Activated naive CD4-positive, alpha-beta T cell treated with anti-CD3 and anti-CD28 coated beads, Interleukin-2, amount 10 ng/mL, durations not matched to agents 7 days and 5 days (primary cell): ENCODE measurements around the gene TBC1D13.
"Not testable (repeated sequence)": the region's sequence is repeated elsewhere in the genome, so short reads cannot be mapped to it uniquely, and the experiment has no call there.

ENCODE experiments used
- CTCF ChIA-PET: fragments of 350-600 bp; sonication (Branson Sonifier 250); formaldehyde crosslinking; loops from one replicate; lab custom pipeline; 2021; ENCODE audit warnings: antibody characterized with exemption; lab: Charles Lee
- DNase-seq: peaks from one replicate; pipeline ENCODE4 v3.0.0-alpha.2; 2020
- H3K27ac Mint-ChIP-seq: one replicate; pipeline ENCODE4 v1.8.0; 2021; ENCODE audit warnings: mild to moderate bottlenecking, moderate library complexity, mixed read lengths
- H3K27me3 Mint-ChIP-seq: one replicate; pipeline ENCODE4 v1.8.0; 2021; ENCODE audit warnings: mild to moderate bottlenecking, mixed read lengths
- H3K36me3 Mint-ChIP-seq: one replicate; pipeline ENCODE4 v1.8.0; 2021; ENCODE audit warnings: mixed read lengths
- H3K4me1 Mint-ChIP-seq: one replicate; pipeline ENCODE4 v1.8.0; 2021; ENCODE audit warnings: mixed read lengths
- H3K4me3 Mint-ChIP-seq: one replicate; pipeline ENCODE4 v1.8.0; 2021; ENCODE audit warnings: mild to moderate bottlenecking, moderate library complexity, mixed read lengths
- H3K9me3 Mint-ChIP-seq: one replicate; pipeline ENCODE4 v1.8.0; 2021; ENCODE audit warnings: mixed read lengths

Gene TBC1D13

DNA sequence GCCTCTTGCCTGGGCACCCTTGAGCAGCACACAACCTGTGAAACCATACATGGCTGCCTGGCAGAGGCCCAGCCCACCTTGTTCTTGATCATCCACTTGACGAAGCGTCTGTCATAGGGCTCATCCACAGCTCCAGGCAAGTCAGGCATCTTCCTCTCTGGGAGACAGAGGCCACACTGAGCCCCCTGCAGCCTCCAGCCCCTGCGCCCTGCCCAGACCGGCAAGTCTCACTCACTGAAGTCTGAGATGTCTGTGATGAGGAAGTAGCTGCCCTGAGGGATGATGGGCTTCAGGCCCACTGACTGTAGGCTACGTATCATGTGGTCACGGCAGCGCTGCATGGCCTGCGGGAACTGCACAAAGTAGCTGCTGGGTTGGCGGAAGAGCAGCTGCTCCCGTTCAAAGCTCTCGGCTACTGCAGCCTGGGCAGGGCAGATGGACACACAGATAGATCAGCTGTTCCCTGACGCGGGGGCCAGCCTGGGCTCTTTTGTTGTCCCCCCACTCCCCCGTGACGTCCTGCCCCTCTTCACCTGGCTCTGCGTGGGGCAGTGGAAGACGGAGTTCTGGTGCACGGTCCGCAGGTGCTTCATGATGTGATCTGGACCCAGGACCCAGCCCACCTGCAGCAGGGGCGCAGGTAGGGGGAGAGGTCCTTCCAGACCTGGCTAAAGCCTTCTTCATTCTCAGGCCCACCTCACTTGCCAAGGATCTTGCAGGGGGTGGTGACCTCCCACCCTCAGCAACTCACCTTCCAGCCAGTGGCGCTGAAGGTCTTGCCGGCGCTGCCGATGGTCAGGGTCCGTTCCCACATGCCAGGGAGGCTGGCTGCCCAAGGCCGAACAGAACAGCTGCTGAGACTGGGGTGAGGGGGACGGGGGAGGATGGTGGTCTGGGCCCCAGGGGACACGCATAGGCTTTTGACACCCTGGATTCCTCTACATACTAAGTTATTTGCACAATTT is 48.5 kb downstream of the TBC1D13 start:
- CTCF ChIA-PET, result interaction anchor here (0.7 kb wide), 1 partner anchor 44 kb away, joined by 3 read pairs; no protein-coding TSS in a partner anchor
- DNase-seq, result peak; percentile 17
- H3K4me1 Mint-ChIP-seq, result no peaks in the 10 kb centered on the region

DNA sequence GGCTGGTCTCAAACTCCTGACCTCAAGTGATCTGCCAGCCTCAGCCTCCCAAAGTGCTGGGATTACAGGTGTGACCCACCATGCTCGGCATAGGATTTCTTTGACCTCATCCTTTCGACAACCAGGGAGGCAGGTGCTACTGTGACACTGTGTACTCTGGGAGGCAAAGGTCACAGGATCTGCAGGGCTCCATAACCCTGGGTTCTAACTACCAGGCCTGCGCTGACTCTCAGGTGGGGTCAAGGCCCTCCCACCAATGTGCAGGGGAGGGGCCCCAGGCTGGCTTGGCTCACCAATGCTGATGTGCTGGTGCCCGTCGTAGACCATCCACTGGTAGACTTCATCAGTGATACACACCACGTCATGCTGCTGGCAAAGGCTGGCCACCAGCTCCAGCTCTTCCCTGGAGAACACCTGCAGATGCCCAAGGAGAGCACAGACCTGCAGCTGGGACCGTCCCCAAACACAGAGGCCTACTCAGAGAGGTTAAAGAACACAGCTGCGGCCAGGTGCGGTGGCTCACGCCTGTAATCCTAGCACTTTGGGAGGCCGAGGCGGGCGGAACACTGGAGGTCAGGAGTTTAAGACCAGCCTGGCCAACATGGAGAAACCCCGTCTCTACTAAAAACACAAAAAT is 49.6 kb downstream of the TBC1D13 start:
- Mint-ChIP-seq H3K27ac (no peak overlapping the region), H3K4me1 (no peaks in the 10 kb centered on the region), H3K4me3 (no peak overlapping the region), H3K27me3 (no peaks in the 10 kb centered on the region), H3K36me3 (peaks cover 21% of the 10 kb centered on the region), H3K9me3 (no peaks in the 10 kb centered on the region)
- DNase-seq, result peak; percentile 12
- CTCF ChIA-PET, result no interaction called here

More for the DNA sequence above, 48.5 kb downstream of the TBC1D13 start:
- no peaks in the 10 kb centered on the region for H3K27me3 Mint-ChIP-seq
- peaks cover 21% of the 10 kb centered on the region for H3K36me3 Mint-ChIP-seq
- H3K27ac Mint-ChIP-seq, result no peak overlapping the region
- no peaks in the 10 kb centered on the region for H3K9me3 Mint-ChIP-seq
- H3K4me3 Mint-ChIP-seq, result no peak overlapping the region

DNA sequence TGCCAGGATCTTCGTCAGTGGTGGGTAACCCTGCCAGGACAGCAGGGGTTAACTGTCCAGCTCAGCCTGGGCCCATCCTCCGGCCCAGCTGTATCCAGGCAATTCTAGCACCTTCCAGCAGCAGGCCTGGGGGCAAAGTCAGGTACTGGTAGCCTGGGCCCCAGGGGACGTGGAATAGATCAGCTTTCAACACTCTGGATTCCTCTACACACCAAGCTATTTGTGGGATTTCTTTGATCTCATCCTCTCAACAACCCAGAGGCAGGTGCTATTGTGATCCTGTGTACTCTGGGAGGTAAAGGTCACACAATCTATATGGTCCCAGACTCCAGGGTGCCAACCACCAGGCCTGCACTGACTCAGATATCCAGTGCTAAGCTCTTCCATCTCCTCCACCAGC is 51.3 kb downstream of the TBC1D13 start:
- H3K4me3 Mint-ChIP-seq, result no peak overlapping the region
- CTCF ChIA-PET, result interaction anchor here (1.2 kb wide), 1 partner anchor 9 kb away, joined by 3 read pairs; the partner anchor contains the start of gene SPOUT1
- H3K9me3 Mint-ChIP-seq, result no peaks in the 10 kb centered on the region
- no peaks in the 10 kb centered on the region for H3K27me3 Mint-ChIP-seq
- DNase-seq, result no peak
- no peaks in the 10 kb centered on the region for H3K4me1 Mint-ChIP-seq
- peaks cover 18% of the 10 kb centered on the region for H3K36me3 Mint-ChIP-seq
- H3K27ac Mint-ChIP-seq, result no peak overlapping the region

DNA sequence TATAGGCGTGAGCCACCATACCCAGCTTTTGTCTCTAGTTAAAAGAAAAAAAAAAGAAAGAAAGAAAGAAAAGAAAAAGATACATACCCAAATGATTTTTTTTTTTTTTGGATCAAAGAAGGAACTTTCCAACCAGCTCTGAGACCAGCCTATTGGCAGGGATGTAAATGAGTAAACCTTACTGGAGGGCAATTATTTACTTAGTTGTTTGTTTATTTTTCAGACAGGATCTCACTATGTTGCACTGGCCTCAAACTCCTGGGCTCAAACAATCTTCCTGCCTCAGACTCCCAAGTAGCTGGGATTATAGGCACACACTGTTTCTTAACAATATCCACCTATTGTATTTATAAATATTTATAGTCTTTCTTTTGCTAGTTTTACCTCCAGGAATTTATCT is 53.5 kb downstream of the TBC1D13 start:
- H3K9me3 Mint-ChIP-seq, result no peaks in the 10 kb centered on the region
- CTCF ChIA-PET, result no interaction called here
- H3K36me3 Mint-ChIP-seq, result peaks cover 14% of the 10 kb centered on the region
- no peak overlapping the region for H3K4me3 Mint-ChIP-seq
- no peaks in the 10 kb centered on the region for H3K27me3 Mint-ChIP-seq
- H3K4me1 Mint-ChIP-seq, result no peaks in the 10 kb centered on the region
- no peak overlapping the region for H3K27ac Mint-ChIP-seq
- no peak for DNase-seq

DNA sequence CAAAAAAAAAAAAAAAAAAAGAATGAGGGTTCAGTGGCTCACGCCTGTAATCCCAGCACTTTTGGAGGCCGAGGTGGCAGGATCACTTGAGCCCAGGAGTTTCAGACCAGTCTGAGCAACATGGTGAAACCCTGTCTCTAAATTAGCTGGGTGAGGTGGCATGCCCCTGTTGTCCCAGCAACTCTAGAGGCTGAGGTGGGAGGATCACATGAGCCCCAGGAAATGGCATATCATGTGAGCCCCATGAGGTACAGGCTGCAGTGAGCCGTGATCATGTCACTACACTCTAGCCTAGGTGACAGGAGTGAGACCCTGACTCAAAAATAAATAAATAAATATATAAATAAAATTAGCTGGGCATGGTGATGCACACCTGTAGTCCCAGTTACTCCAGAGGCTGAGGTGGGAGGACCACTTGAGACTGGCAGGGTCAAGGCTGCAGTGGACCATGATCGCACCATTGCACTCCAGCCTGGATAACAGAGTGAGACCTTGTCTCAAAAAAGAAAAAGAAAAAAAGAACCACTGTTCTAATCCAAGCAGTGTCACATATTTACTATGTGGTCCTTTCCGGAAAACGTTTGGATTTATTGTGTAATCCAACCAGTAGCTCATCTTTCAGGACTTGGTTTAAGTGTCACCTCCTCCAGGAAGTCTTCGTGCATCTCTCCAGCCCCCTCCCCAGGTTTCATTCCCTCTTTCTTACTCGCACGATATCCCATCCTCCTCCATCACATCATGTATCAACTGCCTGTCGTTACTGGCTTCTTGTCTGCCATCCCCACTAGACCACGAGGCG is 54.8 kb downstream of the TBC1D13 start:
- CTCF ChIA-PET, result no interaction called here

DNA sequence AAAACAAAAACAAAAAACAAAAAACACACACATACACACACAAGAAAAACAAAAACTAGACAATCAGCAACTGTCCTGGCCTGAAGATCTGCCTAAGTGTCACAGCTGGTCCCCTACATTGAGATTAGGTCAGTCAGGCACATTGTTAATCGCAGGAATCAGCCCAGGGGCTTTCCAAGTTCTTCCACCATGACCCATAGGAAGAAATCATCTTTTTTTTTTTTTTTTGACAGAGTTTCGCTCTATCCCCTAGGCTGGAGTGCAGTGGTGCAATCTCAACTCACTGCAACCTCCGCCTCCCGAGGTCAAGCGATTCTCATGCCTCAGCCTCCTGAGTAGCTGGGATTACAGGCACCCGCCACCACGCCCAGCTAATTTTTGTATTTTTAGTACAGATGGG is 56.1 kb downstream of the TBC1D13 start:
- H3K27me3 Mint-ChIP-seq, H3K4me3 Mint-ChIP-seq, H3K9me3 Mint-ChIP-seq, DNase-seq, H3K4me1 Mint-ChIP-seq, H3K27ac Mint-ChIP-seq, H3K36me3 Mint-ChIP-seq: not testable (repeated sequence)
- CTCF ChIA-PET, result interaction anchor here (1.4 kb wide), 1 partner anchor 9 kb away, joined by 3 read pairs; no protein-coding TSS in a partner anchor

More for the DNA sequence above, 54.8 kb downstream of the TBC1D13 start:
- no peaks in the 10 kb centered on the region for H3K27me3 Mint-ChIP-seq
- DNase-seq, result no peak
- H3K4me3 Mint-ChIP-seq, result no peak overlapping the region
- H3K4me1 Mint-ChIP-seq, result no peaks in the 10 kb centered on the region
- H3K9me3 Mint-ChIP-seq, result no peaks in the 10 kb centered on the region
- no peak overlapping the region for H3K27ac Mint-ChIP-seq
- peaks cover 14% of the 10 kb centered on the region for H3K36me3 Mint-ChIP-seq

DNA sequence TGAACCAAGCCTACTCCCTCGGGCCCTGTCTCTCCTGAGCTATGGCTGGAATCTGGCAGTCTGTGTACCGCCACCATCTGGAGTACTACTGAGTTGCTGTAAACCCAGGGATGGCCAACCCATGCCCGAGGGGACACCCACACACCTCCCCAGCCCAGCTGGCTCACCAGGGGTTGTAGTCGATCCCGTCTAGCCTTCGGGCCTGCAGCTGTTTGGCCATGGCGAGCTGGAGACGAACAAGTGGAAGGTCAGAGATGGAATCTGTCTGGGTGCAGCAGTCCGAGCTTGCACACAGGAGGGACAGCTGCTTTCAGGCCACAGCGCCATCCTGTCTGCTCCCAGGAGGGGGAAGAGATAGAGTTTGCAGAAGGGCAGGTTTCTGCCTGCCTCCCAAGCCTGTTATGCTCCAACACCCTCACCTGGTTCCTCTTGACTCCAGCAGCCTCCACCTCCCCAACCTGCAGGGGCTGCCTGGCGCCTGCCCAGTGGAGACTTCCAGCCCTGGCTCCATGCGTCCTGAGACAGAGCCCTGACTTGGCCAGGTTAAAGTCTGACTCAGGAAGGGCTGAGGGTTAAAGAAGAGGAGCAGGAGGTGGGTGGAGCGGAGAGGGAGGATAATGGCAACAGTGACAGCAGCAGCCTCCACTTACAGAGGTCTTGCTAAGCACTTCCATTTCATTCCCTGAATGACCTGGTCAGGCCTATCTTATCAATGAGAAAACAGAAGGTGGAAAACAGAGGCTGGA is 58.3 kb downstream of the TBC1D13 start:
- no peak overlapping the region for H3K27ac Mint-ChIP-seq
- H3K9me3 Mint-ChIP-seq, result peaks cover 8% of the 10 kb centered on the region
- H3K36me3 Mint-ChIP-seq, result peaks cover 6% of the 10 kb centered on the region
- DNase-seq, result no peak
- no peaks in the 10 kb centered on the region for H3K4me1 Mint-ChIP-seq
- CTCF ChIA-PET, result interaction anchor here (0.7 to 0.9 kb wide), 3 partner anchors 22 to 82 kb away, joined by 3 read pairs; no protein-coding TSS in a partner anchor
- H3K4me3 Mint-ChIP-seq, result no peak overlapping the region
- no peaks in the 10 kb centered on the region for H3K27me3 Mint-ChIP-seq

DNA sequence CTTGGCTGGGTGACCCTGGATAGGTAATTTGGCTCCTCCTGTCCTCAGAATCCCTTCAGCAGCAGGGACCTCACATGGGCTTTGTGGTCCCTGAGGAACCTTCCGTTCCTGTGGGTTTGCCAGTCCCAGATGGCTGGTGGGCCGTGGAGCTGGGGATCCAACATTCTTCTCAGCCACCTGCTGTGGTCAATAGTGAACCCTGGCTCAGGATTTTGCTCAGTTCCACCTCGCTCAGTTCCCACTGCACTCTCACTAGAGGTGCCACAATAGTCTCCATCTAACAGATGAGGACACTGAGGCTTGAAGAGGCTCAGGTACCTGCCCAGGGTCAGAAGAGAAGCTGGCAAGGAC is 59.6 kb downstream of the TBC1D13 start:
- peaks cover 17% of the 10 kb centered on the region for H3K36me3 Mint-ChIP-seq
- CTCF ChIA-PET, result no interaction called here
- DNase-seq, result no peak

DNA sequence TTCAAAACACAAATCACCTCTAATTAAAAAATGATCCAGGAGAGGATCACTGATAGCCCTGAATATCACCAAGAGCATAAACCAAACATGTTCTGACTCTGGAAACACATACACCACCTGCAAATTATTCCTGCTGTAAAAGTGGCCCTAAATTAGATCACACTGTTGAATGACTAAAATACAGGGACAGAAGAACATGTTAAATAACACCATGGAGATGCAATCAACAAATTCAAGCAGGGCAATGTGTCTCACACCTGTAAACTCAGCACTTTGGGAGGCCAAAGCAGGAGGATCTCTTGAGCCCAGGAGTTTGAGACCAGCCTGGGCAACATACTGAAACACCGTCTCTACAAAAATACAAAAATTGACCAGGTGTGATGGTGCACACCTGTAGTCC is 60.8 kb downstream of the TBC1D13 start:
- Mint-ChIP-seq H3K4me1 (no peaks in the 10 kb centered on the region), H3K9me3 (peaks cover 20% of the 10 kb centered on the region), H3K4me3 (no peak overlapping the region), H3K27me3 (no peaks in the 10 kb centered on the region), H3K27ac (no peak overlapping the region), H3K36me3 (peaks cover 17% of the 10 kb centered on the region)
- DNase-seq, result no peak
- CTCF ChIA-PET, result no interaction called here

More for the DNA sequence above, 59.6 kb downstream of the TBC1D13 start:
- H3K4me1 Mint-ChIP-seq, result no peaks in the 10 kb centered on the region
- H3K9me3 Mint-ChIP-seq, result peaks cover 20% of the 10 kb centered on the region
- no peak overlapping the region for H3K4me3 Mint-ChIP-seq
- no peaks in the 10 kb centered on the region for H3K27me3 Mint-ChIP-seq
- no peak overlapping the region for H3K27ac Mint-ChIP-seq

DNA sequence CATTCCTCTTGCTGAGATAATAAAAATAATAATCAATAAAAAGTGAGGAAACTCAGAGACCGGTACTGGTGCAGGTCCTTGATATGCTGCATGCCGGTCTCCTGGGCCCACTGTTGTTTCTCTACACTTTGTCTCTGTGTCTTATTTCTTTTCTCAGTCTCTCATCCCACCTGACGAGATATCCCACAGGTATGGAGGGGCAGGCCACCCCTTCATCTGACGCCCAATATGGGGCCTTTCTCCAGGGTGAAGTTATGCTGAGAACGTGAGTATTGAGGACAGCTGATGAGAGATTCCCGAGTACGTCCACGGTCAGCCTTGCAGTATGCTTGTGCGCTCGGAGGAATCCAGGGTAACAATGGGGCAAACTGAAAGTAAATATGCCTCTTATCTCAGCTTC is 64.0 kb downstream of the TBC1D13 start:
- CTCF ChIA-PET, result interaction anchor here (0.9 to 1.7 kb wide), 2 partner anchors 76 to 78 kb away, joined by 4 to 8 read pairs; no protein-coding TSS in a partner anchor
- DNase-seq, H3K4me3 Mint-ChIP-seq, H3K27me3 Mint-ChIP-seq, H3K4me1 Mint-ChIP-seq, H3K27ac Mint-ChIP-seq: not testable (repeated sequence)
- Mint-ChIP-seq H3K36me3 (peaks cover 15% of the 10 kb centered on the region), H3K9me3 (peaks cover 20% of the 10 kb centered on the region)

DNA sequence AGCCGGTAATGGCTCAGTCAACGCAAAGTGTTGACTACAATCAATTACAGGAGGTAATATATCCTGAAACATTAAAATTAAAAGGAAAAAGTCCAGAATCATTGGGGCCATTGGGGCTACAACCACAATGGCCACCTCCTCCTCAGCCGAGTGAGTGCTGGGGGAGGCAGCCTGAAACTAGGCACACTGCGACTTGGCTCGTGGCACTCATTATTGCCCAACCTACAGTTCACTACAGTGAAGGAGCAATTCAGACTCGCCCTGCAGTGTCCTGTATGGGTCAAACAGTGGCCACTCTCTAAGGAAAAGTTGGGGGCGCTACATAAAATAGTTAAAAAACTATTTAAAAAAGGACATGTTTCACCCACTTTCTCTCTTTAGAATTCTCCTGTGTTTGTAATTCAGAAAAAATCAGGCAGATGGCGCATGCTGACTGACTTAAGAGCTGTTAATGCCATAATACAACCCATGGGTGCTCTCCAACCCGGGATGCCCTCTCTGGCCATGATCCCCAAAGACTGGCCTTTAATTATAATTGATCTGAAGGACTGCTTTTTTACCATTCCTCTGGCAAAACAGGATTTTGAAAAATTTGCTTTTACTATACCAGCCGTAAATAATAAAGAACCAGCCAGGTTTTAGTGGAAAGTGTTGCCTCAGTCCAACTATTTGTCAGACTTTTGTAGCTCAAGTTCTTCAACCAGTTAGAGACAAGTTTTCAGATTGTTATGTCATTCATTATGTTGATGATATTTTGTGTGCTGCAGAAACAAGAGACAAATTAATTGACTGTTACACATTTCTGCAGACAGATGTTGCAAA is 64.9 kb downstream of the TBC1D13 start:
- not testable (repeated sequence) for H3K27ac Mint-ChIP-seq, H3K4me3 Mint-ChIP-seq, H3K4me1 Mint-ChIP-seq, H3K27me3 Mint-ChIP-seq
- CTCF ChIA-PET, result interaction anchor here (0.6 to 1.7 kb wide), 6 partner anchors 8 to 280 kb away, joined by 3 to 8 read pairs (median 4); no protein-coding TSS in a partner anchor
- Mint-ChIP-seq H3K36me3 (peaks cover 15% of the 10 kb centered on the region), H3K9me3 (peaks cover 20% of the 10 kb centered on the region)
- peak; percentile 43 for DNase-seq

DNA sequence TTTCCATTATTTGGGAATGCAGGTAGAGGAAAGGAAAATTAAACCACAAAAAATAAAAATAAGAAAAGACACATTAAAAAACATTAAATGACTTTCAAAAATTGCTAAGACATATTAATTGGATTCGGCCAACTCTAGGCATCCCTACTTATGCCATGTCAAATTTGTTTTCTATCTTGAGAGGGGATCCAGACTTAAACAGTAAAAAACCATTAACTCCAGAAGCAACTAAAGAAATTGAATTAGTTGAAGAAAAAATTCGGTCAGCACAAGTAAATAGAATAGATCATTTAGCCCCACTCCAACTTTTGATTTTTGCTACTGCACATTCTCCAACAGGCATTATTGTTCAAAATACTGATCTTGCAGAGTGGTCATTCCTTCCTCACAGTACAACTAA is 65.6 kb downstream of the TBC1D13 start:
- not testable (repeated sequence) for H3K27me3 Mint-ChIP-seq, H3K27ac Mint-ChIP-seq, DNase-seq, H3K4me3 Mint-ChIP-seq, H3K4me1 Mint-ChIP-seq
- H3K36me3 Mint-ChIP-seq, result peaks cover 15% of the 10 kb centered on the region
- CTCF ChIA-PET, result interaction anchor here (0.6 to 1.7 kb wide), 4 partner anchors 9 to 279 kb away, joined by 3 to 8 read pairs (median 5); no protein-coding TSS in a partner anchor
- peaks cover 19% of the 10 kb centered on the region for H3K9me3 Mint-ChIP-seq
